Vagina (tissue), 2 donors: ENCODE results near the gene RHNO1. TPM values are rescaled to one million over a fixed set of nuclear protein-coding genes. Genes with fewer than 3 reads are reported as not detected.

Experiments
- DNase-seq, 2 donors: peaks; one replicate each; pipeline ENCODE4 v3.0.0-alpha.2; 2017; ENCODE audit errors: extremely low spot score in 2 of 2
- H3K27ac ChIP-seq: fragments of 200-600 bp; sonication (generic); one replicate; pipeline ENCODE4 v1.5.1; 2019
- H3K27me3 ChIP-seq: fragments of 200-600 bp; sonication (generic); one replicate; pipeline ENCODE4 v1.5.1; 2019
- H3K36me3 ChIP-seq, 2 donors: fragments of 200-600 bp; sonication (generic); one replicate each; pipeline ENCODE4 v1.5.1; 2017 to 2019
- H3K4me1 ChIP-seq: fragments of 200-600 bp; sonication (generic); one replicate; pipeline ENCODE4 v1.5.1; 2019
- H3K4me3 ChIP-seq, 2 donors: fragments of 200-600 bp; sonication (generic); 1 replicate in 1 of 2; 2 replicates in 1 of 2; pipeline ENCODE4 v1.5.1; 2016 to 2019
- H3K9me3 ChIP-seq: fragments of 200-600 bp; sonication (generic); one replicate; pipeline ENCODE4 v1.5.1; 2019
- CTCF ChIP-seq, 3 experiments: fragments of 450-650 bp in 2 of 3; fragments of 200-600 bp in 1 of 3; sonication (generic) in 1 of 3; IDR thresholded peaks; one replicate each; pipeline ENCODE4 v1.5.1; 2017 to 2019; ENCODE audit warnings: antibody characterized with exemption in 3 of 3, mild to moderate bottlenecking in 2 of 3, moderate library complexity in 2 of 3
- POLR2A ChIP-seq, 2 donors: fragments of 450-650 bp; IDR thresholded peaks; one replicate each; pipeline ENCODE4 v1.6.1; 2017; ENCODE audit warnings: antibody characterized with exemption in 2 of 2, mild to moderate bottlenecking in 2 of 2, moderate library complexity in 2 of 2
- POLR2AphosphoS5 ChIP-seq, 2 donors: sonication (generic); formaldehyde crosslinking; IDR thresholded peaks; one replicate each; pipeline ENCODE4 v1.9.0; 2017; ENCODE audit warnings: antibody characterized with exemption in 2 of 2, mild to moderate bottlenecking in 2 of 2, low read depth in 1 of 2; ENCODE audit not compliant: insufficient read depth in 1 of 2
- intact Hi-C: fragments of 100-400 bp; cut with DNase I; formaldehyde crosslinking; loops from one replicate; pipeline ENCODE4 v1.15.1; 2023
- total RNA-seq: library from RNA; depleted of rRNA; stranded (reverse); fragments of >200 nt; gene quantifications from one replicate; pipeline ENCODE4 v1.2.3, GENCODE V29; 2016

The RHNO1 gene
- total RNA-seq, 1 donor from 2014 or later, result 13.8 TPM

- no peak for DNase-seq
- Histone ChIP-seq H3K27me3 (no peaks in the 10 kb centered on the region), H3K9me3 (no peaks in the 10 kb centered on the region), H3K4me1 (no peaks in the 10 kb centered on the region), H3K36me3 (no peaks in the 10 kb centered on the region), H3K4me3 (no peak overlapping the region), H3K27ac (no peak overlapping the region)
- TF ChIP-seq CTCF (IDR thresholded peaks at IDR 0.05), result no peak
- intact Hi-C loops, result no loop called here
These were observed 35.9 kb upstream of the RHNO1 start for GRCh38 chr12:2841056-2841650.

- no peaks in the 10 kb centered on the region for H3K9me3 ChIP-seq
- DNase-seq, result peak in 1 of 2 donors; percentile 40
- H3K27ac ChIP-seq, result peak overlapping the region; percentile 46
- H3K4me1 ChIP-seq, result no peaks in the 10 kb centered on the region
- H3K4me3 ChIP-seq, result no peak overlapping the region
- intact Hi-C loops, result no loop called here
- H3K36me3 ChIP-seq, result no peaks in the 10 kb centered on the region
- TF ChIP-seq CTCF (IDR thresholded peaks at IDR 0.05) (no peak), POLR2A (IDR thresholded peaks at IDR 0.05) (no peak), POLR2AphosphoS5 (IDR thresholded peaks at IDR 0.05; ENCODE audit: insufficient read depth in 1 of 2, low read depth in 1 of 2) (peak in 1 of 2 donors; percentile 26)
- no peaks in the 10 kb centered on the region for H3K27me3 ChIP-seq
These were observed 34.1 kb upstream of the RHNO1 start for GRCh38 chr12:2842948-2843347.

- no peak overlapping the region for H3K4me3 ChIP-seq
- TF ChIP-seq CTCF (IDR thresholded peaks at IDR 0.05) (no peak), POLR2A (IDR thresholded peaks at IDR 0.05) (no peak), POLR2AphosphoS5 (IDR thresholded peaks at IDR 0.05; ENCODE audit: insufficient read depth in 1 of 2, low read depth in 1 of 2) (no peak)
- no peaks in the 10 kb centered on the region for H3K9me3 ChIP-seq
- no peaks in the 10 kb centered on the region for H3K4me1 ChIP-seq
- H3K27me3 ChIP-seq, result no peaks in the 10 kb centered on the region
- no peak for DNase-seq
- peak overlapping the region; percentile 6 for H3K27ac ChIP-seq
- H3K36me3 ChIP-seq, result no peaks in the 10 kb centered on the region
- intact Hi-C loops, result no loop called here
These were observed 32.2 kb upstream of the RHNO1 start for GRCh38 chr12:2844786-2845185.

- TF ChIP-seq POLR2A (IDR thresholded peaks at IDR 0.05) (no peak), POLR2AphosphoS5 (IDR thresholded peaks at IDR 0.05; ENCODE audit: insufficient read depth in 1 of 2, low read depth in 1 of 2) (no peak), CTCF (IDR thresholded peaks at IDR 0.05) (no peak)
- Histone ChIP-seq H3K4me3 (no peak overlapping the region), H3K27ac (peak overlapping the region; percentile 6), H3K4me1 (no peaks in the 10 kb centered on the region), H3K36me3 (no peaks in the 10 kb centered on the region), H3K27me3 (no peaks in the 10 kb centered on the region), H3K9me3 (no peaks in the 10 kb centered on the region)
- intact Hi-C loops, result no loop called here
- no peak for DNase-seq
These were observed 31.7 kb upstream of the RHNO1 start for GRCh38 chr12:2845280-2845679.

- H3K9me3 ChIP-seq, result no peaks in the 10 kb centered on the region
- no peaks in the 10 kb centered on the region for H3K4me1 ChIP-seq
- no peaks in the 10 kb centered on the region for H3K27me3 ChIP-seq
- TF ChIP-seq CTCF (IDR thresholded peaks at IDR 0.05) (no peak), POLR2AphosphoS5 (IDR thresholded peaks at IDR 0.05; ENCODE audit: insufficient read depth in 1 of 2, low read depth in 1 of 2) (no peak), POLR2A (IDR thresholded peaks at IDR 0.05) (no peak)
- H3K27ac ChIP-seq, result no peak overlapping the region
- no peak for DNase-seq
- H3K4me3 ChIP-seq, result no peak overlapping the region
- intact Hi-C loops, result no loop called here
- no peaks in the 10 kb centered on the region for H3K36me3 ChIP-seq
These were observed 25.1 kb upstream of the RHNO1 start for GRCh38 chr12:2851931-2852330.
